ENCODE measurements around the gene PAX8. TPM values are rescaled to one million over a fixed set of nuclear protein-coding genes. Genes with fewer than 3 reads are reported as not detected.

The PAX8 gene
- total and polyA plus RNA-seq, 2 of the 13 experiments (the other 11 are each of a cell fraction or from before 2014, with no cell fraction given): 1.5 to 8.8 TPM

- no peak overlapping the region for H3K9ac ChIP-seq (ENCODE audit: insufficient read depth, low read depth, low read length)
- no peak overlapping the region for H2AFZ ChIP-seq (ENCODE audit: low read length)
- peaks cover 0 to 4% of the 10 kb centered on the region in 2 experiments; a peak in 1 of 5 replicates for H3K27me3 ChIP-seq (ENCODE audit: control insufficient read depth in 1 of 2, insufficient read depth in 2 of 2, low read length in 2 of 2)
- no peaks in the 10 kb centered on the region; a peak in 1 of 5 replicates for H3K36me3 ChIP-seq (replicated peaks in 1 of 2; ENCODE audit: control insufficient read depth in 1 of 2, insufficient read depth in 2 of 2, low read length in 2 of 2)
- ATAC-seq: no peak
- H3K4me1 ChIP-seq (ENCODE audit: insufficient read depth, low read length): peaks cover 74% of the 10 kb centered on the region
- H3K27ac ChIP-seq (ENCODE audit: extremely low read length, insufficient read depth, low read length): no peak overlapping the region
- ChIA-PET POLR2A (interaction anchor here (6.4 kb wide), 1 partner anchor 12 kb away, joined by 97 read pairs; no protein-coding TSS in a partner anchor), CTCF (ENCODE audit: low intra/inter-chr PET ratio, low total read pairs) (no interaction called here)
- BruUV-seq (replicated peaks): no TSS peak
- H3K79me2 ChIP-seq (ENCODE audit: insufficient read depth, low read length): no peaks in the 10 kb centered on the region
- intact Hi-C loops (cut with micrococcal nuclease; ENCODE audit: unreplicated experiment) (no loop called here), in situ Hi-C loops (cut with HindIII; ENCODE audit: extremely low pct_ligation_motif_present, low pct_unique_long_range_greater_than_20kb) (no loop called here)
- no peaks in the 10 kb centered on the region for H3K9me3 ChIP-seq (ENCODE audit: low read length)
- FAIRE-seq: no peak
- 83% methylated on average over 11 of the region's 11 CpGs for WGBS (ENCODE audit: low lambda C conversion rate)
- no peak overlapping the region for H3K4me3 ChIP-seq (replicated peaks in 1 of 3; ENCODE audit: insufficient read depth in 1 of 3, low read depth in 2 of 3, low read length in 3 of 3)
- no peak for TF ChIP-seq ARID3A (IDR thresholded peaks at IDR 0.05; ENCODE audit: low read depth, low read length)
- TF ChIP-seq FOXC1 (CRISPR knock-in tag; IDR thresholded peaks at IDR 0.05; ENCODE audit: borderline replicate concordance): no peak
- no peak for TF ChIP-seq HMGA1 (CRISPR knock-in tag; conservative IDR thresholded peaks at IDR 0.05)
- no peak for TF ChIP-seq GTF3A (CRISPR knock-in tag; conservative IDR thresholded peaks at IDR 0.05)
- TF ChIP-seq HMG20A (CRISPR knock-in tag; IDR thresholded peaks at IDR 0.05; ENCODE audit: borderline replicate concordance): no peak
- TF ChIP-seq ZC3H13 (CRISPR knock-in tag; IDR thresholded peaks at IDR 0.05): no peak
- TF ChIP-seq ZNF646 (CRISPR knock-in tag; IDR thresholded peaks at IDR 0.05): no peak
- TF ChIP-seq NFE2L2 (IDR thresholded peaks at IDR 0.05; ENCODE audit: low read length): no peak
- TF ChIP-seq NFIC (IDR thresholded peaks at IDR 0.05; ENCODE audit: low read length): no peak
- TF ChIP-seq HHEX (CRISPR knock-in tag; IDR thresholded peaks at IDR 0.05): no peak
- no peak for TF ChIP-seq SOX5 (CRISPR knock-in tag; IDR thresholded peaks at IDR 0.05; ENCODE audit: borderline replicate concordance)
- TF ChIP-seq ZNF652 (CRISPR knock-in tag; IDR thresholded peaks at IDR 0.05; ENCODE audit: borderline replicate concordance, low read depth): no peak
- no peaks in the 10 kb centered on the region for H4K20me1 ChIP-seq (ENCODE audit: insufficient read depth, low read length)
- no peak overlapping the region for H3K4me2 ChIP-seq (ENCODE audit: low read depth, low read length)
- no peak for DNase-seq (ENCODE audit: low spot score)
These were observed 100.5 kb downstream of the PAX8 start for GRCh38 chr2:113178069-113178746.
